Measurements from ENCODE around the gene TRIP4.

GRCh38 chr15:64355348-64355943 lies 32.2 kb upstream of the TRIP4 start:
- TF ChIP-seq CTCF (IDR thresholded peaks at IDR 0.05; ENCODE audit: low read length) (no peak), EZH2 (IDR thresholded peaks at IDR 0.05; ENCODE audit: borderline replicate concordance, low read length) (no peak)
